ENCODE results near the gene UROC1. TPM values are rescaled to one million over a fixed set of nuclear protein-coding genes. Genes with fewer than 3 reads are reported as not detected.

Gene UROC1
- total RNA-seq, 3 donors from 2014 or later: not detected

- Histone ChIP-seq H3K4me3 (peak within 1 kb of the TSS; percentile 65), H3K36me3 (ENCODE audit: low read depth) (peaks cover 4% of the 10 kb centered on the region), H3K4me1 (ENCODE audit: low read depth) (peaks cover 19% of the 10 kb centered on the region), H3K9me3 (no peaks in the 10 kb centered on the region)
- TF ChIP-seq, protein P1, sequence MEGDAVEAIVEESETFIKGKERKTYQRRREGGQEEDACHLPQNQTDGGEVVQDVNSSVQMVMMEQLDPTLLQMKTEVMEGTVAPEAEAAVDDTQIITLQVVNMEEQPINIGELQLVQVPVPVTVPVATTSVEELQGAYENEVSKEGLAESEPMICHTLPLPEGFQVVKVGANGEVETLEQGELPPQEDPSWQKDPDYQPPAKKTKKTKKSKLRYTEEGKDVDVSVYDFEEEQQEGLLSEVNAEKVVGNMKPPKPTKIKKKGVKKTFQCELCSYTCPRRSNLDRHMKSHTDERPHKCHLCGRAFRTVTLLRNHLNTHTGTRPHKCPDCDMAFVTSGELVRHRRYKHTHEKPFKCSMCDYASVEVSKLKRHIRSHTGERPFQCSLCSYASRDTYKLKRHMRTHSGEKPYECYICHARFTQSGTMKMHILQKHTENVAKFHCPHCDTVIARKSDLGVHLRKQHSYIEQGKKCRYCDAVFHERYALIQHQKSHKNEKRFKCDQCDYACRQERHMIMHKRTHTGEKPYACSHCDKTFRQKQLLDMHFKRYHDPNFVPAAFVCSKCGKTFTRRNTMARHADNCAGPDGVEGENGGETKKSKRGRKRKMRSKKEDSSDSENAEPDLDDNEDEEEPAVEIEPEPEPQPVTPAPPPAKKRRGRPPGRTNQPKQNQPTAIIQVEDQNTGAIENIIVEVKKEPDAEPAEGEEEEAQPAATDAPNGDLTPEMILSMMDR (IDR thresholded peaks at IDR 0.05): peak; percentile 44
- intact Hi-C loops (cut with DNase I, micrococcal nuclease): no loop called here
- ATAC-seq (peak; percentile 92), DNase-seq (peak; percentile 92 to 97 (median 97))
Observed at GRCh38 chr3:126475413-126476114, 42.0 kb downstream of the UROC1 start, which contains the start of gene ZXDC. Gene ZXDC (minus strand): TSS chr3:126475891. CDS start chr3:126475865, 26 bp downstream.

DNA sequence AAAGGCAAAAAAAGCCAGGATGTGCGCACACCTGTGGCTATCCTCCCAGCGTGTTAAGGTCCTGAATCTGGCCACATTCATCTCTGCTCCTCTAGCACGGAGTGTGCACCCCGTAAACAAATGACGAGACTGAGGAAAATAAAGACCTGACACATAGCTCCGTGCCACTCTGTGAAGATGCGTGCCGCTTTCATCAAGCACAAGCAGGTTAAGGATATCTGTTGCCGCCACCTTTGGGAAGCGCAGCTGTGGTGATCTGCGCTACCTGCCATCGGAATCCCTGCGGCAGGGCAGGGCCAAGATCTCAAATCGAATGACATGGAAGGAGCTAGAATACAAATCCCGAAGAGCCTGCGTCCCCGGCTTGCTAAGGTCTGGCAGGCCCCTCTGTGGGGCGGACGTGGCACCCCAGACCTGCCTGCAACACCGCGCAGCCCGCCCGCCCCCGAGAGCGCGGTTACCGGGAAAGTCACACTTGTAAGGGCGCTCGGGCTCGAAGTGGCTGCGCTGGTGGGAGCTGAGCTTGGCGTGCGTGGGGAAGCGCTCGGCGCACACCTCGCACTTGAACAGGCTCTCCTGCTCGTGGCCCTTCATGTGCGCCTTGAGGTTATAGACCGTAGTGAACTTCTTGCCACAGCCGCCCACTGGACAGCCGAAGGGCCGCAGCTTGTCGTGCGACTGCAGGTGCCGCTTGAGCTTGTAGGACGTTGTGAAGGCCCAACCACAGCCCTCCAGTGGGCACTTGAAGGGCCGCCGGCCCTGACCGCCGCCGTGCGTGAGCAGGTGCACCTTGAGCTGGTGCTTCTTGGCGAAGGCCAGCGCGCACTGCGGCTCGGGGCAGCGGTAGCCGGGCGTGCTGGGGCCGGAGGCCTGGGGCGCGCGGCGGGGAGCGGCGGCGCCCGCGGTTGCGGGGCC is 42.8 kb downstream of the UROC1 start:
- Histone ChIP-seq H3K4me1 (ENCODE audit: low read depth) (peaks cover 19% of the 10 kb centered on the region), H3K9me3 (no peaks in the 10 kb centered on the region), H3K36me3 (ENCODE audit: low read depth) (peaks cover 10% of the 10 kb centered on the region), H3K4me3 (peak overlapping the region; percentile 65)
- ATAC-seq (peak; percentile 5), DNase-seq (peak; percentile 50 to 80 (median 69))
- TF ChIP-seq, protein P1 (IDR thresholded peaks at IDR 0.05): no peak
- intact Hi-C loops (cut with DNase I, micrococcal nuclease): no loop called here

DNA sequence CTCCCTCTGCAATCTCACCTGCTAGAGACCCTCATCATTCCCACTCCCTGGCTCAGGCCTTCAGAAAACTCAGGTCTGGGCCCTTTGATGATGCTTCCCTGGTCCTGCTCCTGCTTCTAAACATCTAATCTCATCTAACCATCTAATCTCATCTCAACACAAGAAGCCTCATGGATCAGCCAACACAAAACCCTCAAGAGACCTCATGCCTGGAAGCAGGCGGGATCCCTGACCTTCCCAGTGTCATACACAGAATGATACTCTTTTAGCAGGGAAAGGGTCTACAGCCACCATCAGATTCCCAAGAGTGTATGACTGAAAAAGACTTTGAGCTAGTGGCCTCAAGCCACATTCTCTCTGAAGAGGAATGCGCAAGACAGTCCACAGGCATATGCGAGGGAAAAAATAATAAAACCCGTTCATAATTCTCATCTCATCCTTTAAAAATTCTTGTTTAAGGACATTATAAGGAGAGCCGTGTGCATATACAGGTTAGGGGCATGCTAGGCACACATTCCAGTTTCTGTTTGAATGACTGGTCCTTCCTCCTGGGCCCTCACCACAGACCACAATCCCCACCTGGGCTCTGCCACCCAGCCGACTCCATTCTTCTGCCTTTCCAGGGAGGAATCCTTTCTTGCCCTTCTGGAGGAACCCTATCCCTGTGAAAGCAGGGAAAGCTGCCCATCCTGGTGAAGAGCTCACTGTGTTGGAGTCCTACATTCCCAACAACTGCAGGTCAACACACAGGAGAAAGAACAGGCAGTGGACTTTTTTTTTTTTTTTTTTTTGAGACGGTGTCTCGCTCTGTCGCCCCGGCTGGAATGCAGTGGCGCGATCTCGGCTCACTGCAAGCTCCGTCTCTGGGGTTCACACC is 44.0 kb downstream of the UROC1 start:
- peak in 1 of 3 donors; percentile 21 for DNase-seq
- intact Hi-C loops (cut with DNase I, micrococcal nuclease): no loop called here
- TF ChIP-seq, protein P1 (IDR thresholded peaks at IDR 0.05): no peak
- peaks cover 10% of the 10 kb centered on the region for H3K36me3 ChIP-seq (ENCODE audit: low read depth)
- H3K4me3 ChIP-seq: no peak overlapping the region
- H3K4me1 ChIP-seq (ENCODE audit: low read depth): peaks cover 19% of the 10 kb centered on the region
- ATAC-seq: no peak
- H3K9me3 ChIP-seq: no peaks in the 10 kb centered on the region

DNA sequence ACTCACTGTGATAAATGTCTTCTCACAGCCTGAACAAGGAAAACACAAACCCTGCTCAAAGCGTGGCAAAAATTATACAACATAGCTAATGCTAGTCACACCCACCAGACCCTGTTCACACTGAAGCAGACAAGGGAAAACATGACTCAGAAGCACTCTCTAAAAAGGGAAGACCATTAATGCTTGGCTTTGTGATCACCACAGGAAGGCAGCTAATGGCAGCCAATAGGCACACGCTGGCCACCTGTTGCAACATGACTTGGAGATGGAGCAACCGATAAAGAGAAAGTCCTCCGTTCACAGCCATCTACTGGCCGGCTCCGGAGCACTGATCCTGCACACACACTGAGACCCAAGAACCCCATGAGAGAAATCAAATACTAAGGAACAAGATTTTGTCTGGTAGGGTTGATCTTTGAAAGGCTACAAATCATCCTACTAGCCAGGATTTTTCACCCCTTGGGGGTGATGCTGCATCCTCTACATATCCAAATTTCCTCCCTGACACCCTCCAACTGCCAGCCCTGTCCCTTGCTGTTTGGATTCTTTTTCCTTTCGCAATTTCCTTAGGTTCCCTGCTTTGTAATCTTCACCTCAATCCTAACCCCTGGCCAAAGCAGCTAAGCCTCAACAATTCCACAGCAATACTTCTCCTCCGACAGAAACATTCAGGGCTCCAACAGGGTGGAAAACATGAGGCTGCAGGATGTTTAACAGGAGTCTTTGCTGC is 45.1 kb downstream of the UROC1 start:
- no peaks in the 10 kb centered on the region for H3K9me3 ChIP-seq
- DNase-seq (peak in 2 of 3 donors; percentile 28 to 36), ATAC-seq (no peak)
- peaks cover 19% of the 10 kb centered on the region for H3K4me1 ChIP-seq (ENCODE audit: low read depth)
- intact Hi-C loops (cut with DNase I, micrococcal nuclease): no loop called here
- H3K36me3 ChIP-seq (ENCODE audit: low read depth): peaks cover 10% of the 10 kb centered on the region
- no peak overlapping the region for H3K4me3 ChIP-seq
- TF ChIP-seq, protein P1 (IDR thresholded peaks at IDR 0.05): no peak

Data from mucosa of descending colon (tissue), 3 donors.